ENCODE data around the gene BDKRB1. TPM values are rescaled to one million over a fixed set of nuclear protein-coding genes. Genes with fewer than 3 reads are reported as not detected.

The BDKRB1 gene
- total RNA-seq, 1 experiment from 2014 or later, result not detected

- peaks cover 6% of the 10 kb centered on the region for H3K27me3 ChIP-seq (ENCODE audit: control insufficient read depth, insufficient read depth, low read length)
- TF ChIP-seq POLR2AphosphoS5 (IDR thresholded peaks at IDR 0.05; ENCODE audit: low read depth, low read length), result no peak
- no peak for TF ChIP-seq TCF7L2 (IDR thresholded peaks at IDR 0.05; ENCODE audit: low read depth, low read length)
- no peak for TF ChIP-seq REST (IDR thresholded peaks at IDR 0.05; ENCODE audit: insufficient read depth in 1 of 2, low read depth in 2 of 2, low read length in 1 of 2)
- TF ChIP-seq CTCF (IDR thresholded peaks at IDR 0.05), result no peak
- TF ChIP-seq SIN3A (IDR thresholded peaks at IDR 0.05; ENCODE audit: borderline replicate concordance, insufficient read depth, low read depth, low read length), result no peak
- H3K4me3 ChIP-seq (ENCODE audit: low read depth in 2 of 2, low read length in 2 of 2), result no peak overlapping the region
- BruUV-seq (replicated peaks), result no TSS peak
- in situ Hi-C loops (cut with HindIII; ENCODE audit: low pct_unique_long_range_greater_than_20kb, low sequenced_read_pairs) (no loop called here), intact Hi-C loops (cut with micrococcal nuclease; ENCODE audit: unreplicated experiment) (no loop called here)
- ChIA-PET CTCF (interaction anchor here (0.6 kb wide), 1 partner anchor 273 kb away, joined by 6 read pairs; no protein-coding TSS in a partner anchor), POLR2A (no interaction called here)
- DNase-seq (ENCODE audit: low read depth, low spot score) (no peak), ATAC-seq (no peak)
- no peak overlapping the region for H3K27ac ChIP-seq (ENCODE audit: low read length)
- no peaks in the 10 kb centered on the region for H3K4me1 ChIP-seq (ENCODE audit: control insufficient read depth, insufficient read depth, low read length)
- H3K36me3 ChIP-seq (ENCODE audit: control insufficient read depth, insufficient read depth, low read length), result no peaks in the 10 kb centered on the region
- H3K9me3 ChIP-seq (ENCODE audit: control insufficient read depth, insufficient read depth, low read depth, low read length), result no peaks in the 10 kb centered on the region
Observed at GRCh38 chr14:96252323-96252998, 3.5 kb upstream of the BDKRB1 start.

- DNase-seq (ENCODE audit: low read depth, low spot score) (no peak), ATAC-seq (peak; percentile 68; the same call in 1 of the 2 replicates)
- BruUV-seq (replicated peaks), result no TSS peak
- ChIA-PET CTCF (no interaction called here), POLR2A (no interaction called here)
- no peaks in the 10 kb centered on the region for H3K9me3 ChIP-seq (ENCODE audit: control insufficient read depth, insufficient read depth, low read depth, low read length)
- in situ Hi-C loops (cut with HindIII; ENCODE audit: low pct_unique_long_range_greater_than_20kb, low sequenced_read_pairs) (no loop called here), intact Hi-C loops (cut with micrococcal nuclease; ENCODE audit: unreplicated experiment) (no loop called here)
- TF ChIP-seq CTCF (IDR thresholded peaks at IDR 0.05), result no peak
- no peak for TF ChIP-seq REST (IDR thresholded peaks at IDR 0.05; ENCODE audit: insufficient read depth in 1 of 2, low read depth in 2 of 2, low read length in 1 of 2)
- TF ChIP-seq TCF7L2 (IDR thresholded peaks at IDR 0.05; ENCODE audit: low read depth, low read length), result no peak
- no peak for TF ChIP-seq POLR2AphosphoS5 (IDR thresholded peaks at IDR 0.05; ENCODE audit: low read depth, low read length)
- TF ChIP-seq SIN3A (IDR thresholded peaks at IDR 0.05; ENCODE audit: borderline replicate concordance, insufficient read depth, low read depth, low read length), result no peak
- no peak overlapping the region for H3K4me3 ChIP-seq (ENCODE audit: low read depth in 2 of 2, low read length in 2 of 2)
- H3K36me3 ChIP-seq (ENCODE audit: control insufficient read depth, insufficient read depth, low read length), result no peaks in the 10 kb centered on the region
- H3K4me1 ChIP-seq (ENCODE audit: control insufficient read depth, insufficient read depth, low read length), result no peaks in the 10 kb centered on the region
- H3K27me3 ChIP-seq (ENCODE audit: control insufficient read depth, insufficient read depth, low read length), result peaks cover 6% of the 10 kb centered on the region
- H3K27ac ChIP-seq (ENCODE audit: low read length), result no peak overlapping the region
Observed at GRCh38 chr14:96252999-96253539, 2.9 kb upstream of the BDKRB1 start.
